Measurements from ENCODE around the gene IBA57.
A peak's percentile ranks its signal among the peaks of the same experiment; 100 is the strongest.
"Not testable (repeated sequence)": the region's sequence is repeated elsewhere in the genome, so short reads cannot be mapped to it uniquely, and the experiment has no call there.

IBA57 gene

DNA sequence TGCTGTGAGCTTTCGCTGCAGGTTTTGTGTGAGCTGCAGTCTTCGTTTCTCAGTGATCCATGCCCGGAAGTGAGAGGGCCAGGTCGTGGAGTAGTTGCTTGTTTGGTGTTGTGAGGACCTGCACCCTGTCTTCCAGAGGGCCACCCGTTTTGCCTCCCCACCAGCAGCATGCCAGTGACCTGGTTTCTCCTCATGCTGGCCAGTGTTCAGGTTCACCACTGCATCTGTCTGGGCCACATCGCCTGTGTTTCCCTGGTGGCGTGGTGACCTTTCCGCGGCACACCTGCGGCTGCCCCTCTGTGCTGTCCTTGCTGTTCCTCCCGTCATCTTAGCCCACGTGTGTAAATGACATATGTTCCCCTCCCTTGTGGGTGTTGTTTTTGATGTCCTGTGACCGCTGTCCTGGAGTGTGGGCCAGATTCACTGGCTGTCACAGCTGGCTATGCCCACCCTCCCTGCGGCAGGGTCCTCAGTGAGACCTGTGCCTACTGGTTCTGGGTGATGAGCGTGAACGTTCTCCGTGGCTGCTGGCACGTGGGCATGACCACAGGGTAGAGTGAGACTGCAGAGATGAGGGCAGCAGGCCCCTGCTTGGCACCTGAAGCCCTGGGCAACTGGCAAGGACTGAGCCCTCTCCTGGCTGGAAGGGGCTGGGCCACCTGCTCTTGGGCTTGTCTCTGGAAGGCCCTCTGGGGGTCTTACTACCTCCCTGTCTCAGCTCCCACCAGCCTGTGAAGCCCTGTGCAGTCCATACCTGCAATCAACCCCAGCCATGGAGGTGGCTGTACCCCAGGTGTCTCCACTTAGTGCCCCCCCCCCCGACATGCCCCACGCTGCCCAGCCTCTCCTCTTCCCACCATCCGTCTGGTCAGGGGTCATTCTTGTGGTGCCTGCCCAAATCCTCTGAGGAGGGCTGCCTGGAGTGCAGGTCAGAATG, 7.3 kb downstream of the IBA57 start:
- DNase-seq (ENCODE audit: low spot score), result no peak

DNA sequence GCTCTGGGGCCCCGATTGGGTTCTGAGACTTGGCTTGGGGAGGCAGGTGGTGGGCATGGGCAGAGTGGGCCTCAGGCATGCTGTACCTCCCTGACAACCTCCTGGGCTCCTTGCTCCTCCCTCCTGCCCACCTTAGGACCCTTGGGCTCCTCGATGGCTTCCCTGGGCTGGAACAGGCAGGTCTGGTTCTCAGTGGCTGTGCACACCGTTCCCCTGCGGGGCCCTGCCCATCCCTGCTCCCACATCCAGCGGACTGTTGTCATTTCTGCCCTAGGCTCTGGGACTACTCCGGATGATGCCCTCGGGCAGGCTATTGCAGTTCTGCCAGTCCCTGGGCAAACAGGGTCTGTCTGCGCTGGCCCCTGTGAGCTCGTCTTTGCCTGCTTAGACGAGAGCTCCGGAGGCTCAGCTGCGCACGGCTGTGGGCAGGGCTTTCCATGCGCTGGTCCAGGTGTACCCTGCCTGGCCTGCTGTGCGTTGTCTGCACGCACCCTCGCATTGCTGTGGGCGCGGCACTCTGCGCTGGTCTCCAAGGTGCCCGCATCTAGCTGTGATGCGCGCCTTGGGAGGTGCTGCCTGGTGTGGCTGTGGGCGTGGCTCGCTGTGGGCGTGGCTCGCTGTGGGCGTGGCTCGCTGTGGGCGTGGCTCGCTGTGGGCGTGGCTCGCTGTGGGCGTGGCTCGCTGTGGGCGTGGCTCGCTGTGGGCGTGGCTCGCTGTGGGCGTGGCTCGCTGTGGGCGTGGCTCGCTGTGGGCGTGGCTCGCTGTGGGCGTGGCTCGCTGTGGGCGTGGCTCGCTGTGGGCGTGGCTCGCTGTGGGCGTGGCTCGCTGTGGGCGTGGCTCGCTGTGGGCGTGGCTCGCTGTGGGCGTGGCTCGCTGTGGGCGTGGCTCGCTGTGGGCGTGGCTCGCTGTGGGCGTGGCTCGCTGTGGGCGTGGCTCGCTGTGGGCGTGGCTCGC, 8.2 kb downstream of the IBA57 start:
- not testable (repeated sequence) for DNase-seq (ENCODE audit: low spot score)

DNA sequence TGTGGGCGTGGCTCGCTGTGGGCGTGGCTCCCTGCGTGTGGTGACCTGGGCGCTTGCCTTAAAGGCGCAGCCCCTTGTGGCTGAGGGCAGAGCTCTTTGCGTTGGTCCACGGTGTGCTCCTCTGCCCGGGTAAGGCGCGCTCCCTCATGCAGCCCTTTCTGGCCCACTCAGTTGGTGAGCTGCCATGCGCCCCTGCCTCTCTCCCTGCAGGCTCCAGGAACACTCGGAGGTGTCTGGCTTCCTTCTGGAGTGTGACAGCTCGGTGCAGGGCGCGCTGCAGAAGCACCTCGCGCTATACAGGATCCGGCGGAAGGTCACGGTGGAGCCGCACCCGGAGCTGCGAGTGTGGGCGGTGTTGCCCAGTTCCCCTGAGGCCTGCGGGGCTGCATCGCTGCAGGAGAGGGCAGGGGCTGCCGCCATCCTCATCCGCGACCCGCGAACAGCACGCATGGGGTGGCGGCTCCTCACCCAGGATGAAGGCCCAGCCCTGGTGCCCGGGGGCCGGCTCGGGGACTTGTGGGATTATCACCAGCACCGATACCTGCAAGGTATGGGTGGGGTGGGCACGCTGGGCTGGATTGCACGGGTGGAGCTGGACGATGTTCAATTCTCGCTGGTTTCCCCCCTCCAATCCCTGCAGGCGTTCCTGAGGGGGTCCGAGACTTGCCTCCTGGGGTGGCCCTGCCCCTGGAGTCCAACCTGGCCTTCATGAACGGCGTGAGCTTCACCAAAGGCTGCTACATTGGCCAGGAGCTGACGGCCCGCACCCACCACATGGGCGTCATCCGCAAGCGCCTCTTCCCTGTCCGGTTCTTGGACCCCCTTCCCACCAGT, 9.1 kb downstream of the IBA57 start:
- DNase-seq (ENCODE audit: low spot score), result no peak

DNA sequence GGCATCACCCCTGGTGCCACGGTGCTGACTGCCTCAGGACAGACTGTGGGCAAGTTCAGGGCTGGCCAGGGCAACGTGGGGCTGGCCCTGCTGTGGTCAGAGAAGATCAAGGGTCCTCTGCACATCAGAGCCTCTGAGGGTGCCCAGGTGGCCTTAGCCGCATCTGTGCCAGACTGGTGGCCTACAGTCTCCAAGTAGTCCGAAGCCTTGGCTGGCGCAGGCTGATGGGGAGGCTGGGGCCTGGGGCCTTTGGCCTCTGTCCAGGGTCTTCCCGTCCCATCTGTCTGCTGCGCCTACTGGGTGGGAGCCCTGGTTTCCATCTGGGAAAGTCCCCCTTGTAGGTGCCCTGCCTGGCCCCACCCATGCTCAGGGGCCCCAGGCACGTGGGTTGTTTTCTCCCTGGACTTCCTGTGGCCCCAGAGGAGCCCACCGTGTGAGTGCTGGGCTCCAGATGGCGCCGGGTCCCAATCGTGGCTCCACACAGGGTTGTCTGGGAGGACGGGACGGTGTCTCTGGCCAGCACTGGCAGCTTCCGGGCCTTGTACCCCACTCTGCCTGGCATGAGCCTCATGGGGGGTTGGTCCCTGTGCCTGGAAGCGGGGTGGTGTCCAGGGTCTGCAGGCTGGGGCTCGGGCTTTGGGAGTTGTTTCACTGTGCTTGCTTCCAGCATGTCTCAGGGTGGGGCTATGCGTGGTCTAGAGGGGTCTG, 9.9 kb downstream of the IBA57 start:
- no peak for DNase-seq (ENCODE audit: low spot score)

DNA sequence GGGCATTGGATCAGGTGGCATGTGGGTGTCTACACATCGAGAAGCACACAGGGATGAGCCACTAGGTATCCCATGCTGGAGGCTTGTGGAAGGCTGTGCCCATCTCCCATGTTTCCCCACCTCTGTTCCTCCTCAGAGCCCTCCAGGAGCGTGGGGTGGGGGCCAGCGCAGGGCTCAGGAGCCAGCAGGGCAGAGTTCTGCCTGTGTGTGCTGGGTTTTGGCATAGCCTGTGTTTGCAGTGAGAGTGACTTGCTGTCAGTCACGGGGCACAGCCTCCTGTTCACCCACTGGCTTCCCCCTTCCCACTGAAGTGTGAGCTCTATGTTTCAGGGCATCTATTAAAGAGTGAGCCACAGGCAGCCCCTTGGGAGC, 10.4 kb downstream of the IBA57 start:
- DNase-seq (ENCODE audit: low spot score), result no peak

DNA sequence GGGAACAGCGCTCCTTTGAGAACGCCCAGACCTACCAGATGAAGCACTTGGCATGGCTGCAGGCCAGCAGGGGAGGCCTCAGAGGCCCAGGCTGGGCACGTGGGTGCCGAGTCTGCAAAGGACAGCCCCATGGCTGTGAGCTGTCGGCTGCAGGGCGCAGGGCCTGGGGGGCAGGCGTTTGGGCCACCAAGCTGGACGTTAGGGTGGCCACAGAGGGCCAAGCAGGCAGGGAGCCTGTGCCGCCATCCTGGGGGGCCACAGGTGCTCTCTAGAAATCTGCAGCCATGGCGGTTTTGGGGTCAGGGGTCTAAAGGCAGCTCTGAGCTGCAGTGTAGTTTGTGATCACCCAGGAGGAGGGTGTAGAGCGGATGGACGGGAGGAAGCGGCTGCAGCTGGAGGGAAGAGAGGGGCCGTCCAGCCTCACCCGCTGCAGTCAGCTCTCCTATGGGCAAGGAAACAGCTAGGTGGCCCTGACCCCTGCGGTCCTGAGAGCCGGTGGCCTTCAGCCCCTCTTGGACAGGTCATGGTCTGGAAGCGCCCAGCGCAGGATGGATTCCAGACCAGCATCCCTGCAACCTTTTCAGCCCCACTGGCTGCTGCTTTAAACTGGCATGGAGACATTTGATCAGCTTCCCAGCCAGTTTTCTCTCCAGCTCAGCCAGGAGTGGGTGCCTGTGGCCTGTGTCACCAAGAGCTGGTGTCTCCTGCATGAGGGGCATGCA, 11.0 kb downstream of the IBA57 start:
- no peak for DNase-seq (ENCODE audit: low spot score)

DNA sequence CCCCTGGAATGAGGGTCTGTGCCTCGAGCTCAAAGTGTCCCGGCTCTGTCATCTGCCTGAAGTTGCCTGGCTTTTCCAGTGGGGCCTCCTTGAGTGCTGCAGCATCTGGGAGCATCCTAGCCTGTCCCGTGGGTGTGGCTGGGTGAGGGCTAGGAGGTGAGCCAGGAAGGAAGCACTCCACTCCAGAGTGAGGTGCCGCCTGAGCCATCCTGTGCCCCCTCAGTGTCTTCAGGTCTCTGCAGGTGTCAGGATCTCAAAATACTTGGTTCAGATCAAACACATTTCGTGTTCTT, 11.5 kb downstream of the IBA57 start:
- DNase-seq (ENCODE audit: low spot score), result no peak

DNA sequence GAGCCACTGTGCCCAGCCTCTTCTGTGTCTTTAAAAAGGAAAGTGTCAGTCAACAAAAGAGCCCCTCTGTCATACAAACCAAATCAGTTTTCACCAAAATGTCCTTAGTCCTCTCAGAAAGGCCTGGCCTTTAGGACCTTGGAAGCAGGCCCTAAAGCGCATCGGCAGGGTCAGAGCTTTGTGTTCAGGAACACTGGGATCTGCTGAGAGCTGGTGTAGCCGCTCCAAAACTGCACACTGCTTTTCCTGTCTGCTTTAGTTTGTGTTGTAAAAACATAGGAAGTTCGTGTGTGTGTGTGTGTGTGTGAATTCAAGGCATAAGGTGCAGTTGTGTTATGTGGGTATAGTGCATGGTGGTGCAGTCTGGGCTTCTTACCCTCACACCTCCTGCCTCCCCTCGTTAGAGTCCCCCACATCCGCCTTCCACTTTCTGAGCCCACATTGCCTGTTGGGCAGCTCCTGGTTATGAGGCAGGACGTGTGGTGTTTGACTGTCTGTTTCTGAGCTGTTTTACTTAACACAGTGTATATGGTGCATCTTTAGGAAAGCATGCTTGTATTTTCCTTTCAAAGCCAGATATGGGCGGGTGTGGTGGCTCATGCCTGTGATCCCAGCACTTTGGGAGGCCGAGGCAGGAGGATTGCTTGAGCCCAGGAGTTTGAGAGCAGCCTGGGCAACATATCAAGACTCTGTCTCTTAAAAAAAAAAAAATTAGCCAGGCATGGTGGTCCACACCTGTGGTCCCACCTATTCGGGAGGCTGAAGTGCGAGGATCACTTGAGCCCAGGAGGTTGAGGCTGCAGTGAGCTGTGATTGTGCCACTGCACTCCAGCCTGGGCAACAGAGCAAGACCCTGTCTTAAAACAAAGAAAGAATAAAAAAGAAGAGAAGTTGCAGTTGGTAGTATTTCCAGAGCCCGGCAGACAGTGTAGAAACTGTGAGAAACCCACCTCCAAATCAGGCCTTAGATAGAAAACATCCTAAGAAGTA, 12.4 kb downstream of the IBA57 start:
- DNase-seq (ENCODE audit: low spot score), result no peak

DNA sequence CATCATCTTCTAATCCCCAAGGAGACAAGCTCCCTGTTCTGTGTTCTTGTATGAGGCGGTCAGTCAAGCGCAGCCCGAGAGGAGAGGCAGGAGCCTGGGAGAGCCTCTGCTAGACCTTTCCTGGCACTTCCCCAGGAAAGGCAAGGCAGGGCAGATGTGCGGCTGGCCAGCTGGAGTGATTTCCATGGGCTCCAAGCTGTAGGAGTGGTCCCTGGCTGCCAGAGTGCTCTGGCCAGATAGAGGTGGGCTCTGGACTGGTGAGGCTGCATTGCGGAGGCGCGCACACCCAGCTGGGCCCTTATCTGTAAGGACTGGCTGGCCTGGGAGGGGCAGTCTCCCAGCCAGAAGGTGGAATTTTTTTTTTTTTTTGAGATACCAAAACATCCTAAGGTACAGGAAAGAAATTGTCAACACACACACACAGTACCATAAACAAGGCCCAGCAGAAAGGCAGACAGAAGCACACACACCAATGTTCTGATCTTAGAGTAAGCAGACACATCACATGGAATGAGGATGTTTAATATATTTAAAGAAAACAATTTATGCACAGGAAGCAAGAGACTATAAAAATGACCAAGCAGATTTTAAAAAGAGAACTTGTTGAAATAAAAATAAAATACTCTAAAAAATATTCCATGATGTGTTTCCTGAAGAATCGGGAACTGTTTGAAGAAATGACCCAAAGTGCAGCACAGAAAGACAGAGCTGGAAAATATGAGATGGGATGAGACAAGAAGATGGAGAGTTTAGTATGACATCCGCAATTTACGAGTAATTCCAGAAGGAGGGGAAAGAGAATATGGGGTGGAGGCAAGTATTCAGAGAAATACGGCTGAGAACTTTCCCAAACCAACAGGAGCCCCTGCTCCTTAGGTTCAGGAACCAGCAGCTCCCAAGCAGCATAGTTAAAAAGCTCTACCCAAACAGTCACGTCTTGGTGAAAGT, 13.4 kb downstream of the IBA57 start:
- DNase-seq (ENCODE audit: low spot score), result peak; percentile 40

DNA sequence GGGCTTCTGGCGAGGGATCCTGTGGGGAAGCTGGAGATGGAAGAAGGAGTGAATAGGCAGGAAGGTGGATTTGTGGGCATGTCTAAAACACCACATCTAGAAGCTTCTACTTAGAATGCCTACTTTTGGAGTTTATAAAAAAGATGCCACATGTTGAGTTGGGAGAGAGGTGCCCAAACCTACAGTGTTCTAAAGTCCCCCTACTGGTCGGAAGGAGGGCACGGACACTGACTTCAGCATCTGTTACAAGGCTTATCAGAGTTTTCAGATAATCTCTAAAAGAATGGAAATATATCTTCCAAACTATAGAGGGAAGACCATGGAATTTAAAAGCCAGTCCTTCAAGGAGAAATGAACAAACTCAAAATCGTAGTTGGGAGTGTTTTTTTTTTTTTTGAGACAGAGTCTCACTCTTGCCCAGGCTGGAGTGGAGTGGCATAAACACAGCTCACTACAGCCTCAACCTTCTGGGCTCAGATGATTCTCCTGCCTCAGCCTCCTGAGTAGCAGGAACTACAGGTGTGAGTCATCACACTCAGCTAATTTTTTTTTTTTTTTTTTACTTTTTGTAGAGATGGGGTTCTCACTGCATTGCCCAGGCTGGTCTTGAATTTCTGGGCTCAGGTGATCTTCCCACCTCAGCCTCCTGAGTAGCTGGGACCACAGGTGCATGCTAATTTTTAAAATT, 14.8 kb downstream of the IBA57 start:
- DNase-seq (ENCODE audit: low spot score), result no peak

DNA sequence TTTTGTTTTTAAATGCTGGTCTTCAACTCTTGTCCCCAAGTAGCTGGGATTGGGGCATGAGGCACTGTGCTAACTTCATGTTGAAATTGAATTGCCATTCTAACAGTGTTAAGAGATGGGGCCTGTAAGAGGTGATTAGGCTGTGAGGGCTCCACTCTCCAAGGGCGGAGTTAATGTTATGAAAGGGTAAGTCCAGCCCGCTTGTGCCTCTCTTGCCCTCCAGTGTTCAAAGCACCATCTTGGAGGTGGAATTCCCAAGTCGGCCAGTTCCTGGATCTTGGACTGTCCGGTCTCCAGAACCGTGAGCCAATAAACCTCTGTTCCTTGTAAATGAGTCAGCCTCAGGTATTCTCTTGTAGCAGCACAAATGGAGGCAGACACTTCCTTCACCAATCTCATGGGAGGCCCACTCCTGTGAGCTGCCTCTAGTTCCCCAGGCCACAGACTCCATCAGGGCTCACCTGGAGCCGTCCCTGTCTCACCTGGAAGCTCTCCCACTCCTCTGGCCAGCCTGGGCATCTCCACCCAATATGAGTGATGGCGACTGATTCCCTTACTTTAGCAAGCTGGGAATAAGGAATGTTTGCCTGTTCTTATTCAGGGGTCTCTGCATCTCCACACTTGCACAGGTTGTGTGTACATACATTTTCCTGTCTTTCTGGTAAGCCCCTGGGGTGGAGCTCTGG, 15.5 kb downstream of the IBA57 start:
- DNase-seq (ENCODE audit: low spot score), result no peak

DNA sequence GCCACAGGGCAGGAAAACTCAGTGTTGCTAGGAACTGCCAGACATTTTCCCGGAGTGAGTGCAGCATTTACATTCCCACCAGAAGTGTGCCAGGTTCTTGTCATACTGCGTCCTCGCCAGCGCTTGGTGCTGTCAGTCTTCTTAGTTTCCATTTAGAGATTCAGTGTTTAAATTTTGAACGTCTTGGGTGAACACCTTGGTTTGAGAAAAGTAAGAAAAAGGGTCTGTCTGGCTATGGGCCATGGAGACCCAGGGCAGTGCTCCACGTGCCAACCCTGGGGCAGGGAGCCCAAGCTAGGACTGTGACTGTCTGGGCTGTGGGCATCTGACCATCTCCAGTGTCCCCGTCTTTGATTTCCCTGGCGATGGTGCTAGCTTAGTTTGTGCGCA, 16.0 kb downstream of the IBA57 start:
- no peak for DNase-seq (ENCODE audit: low spot score)

DNA sequence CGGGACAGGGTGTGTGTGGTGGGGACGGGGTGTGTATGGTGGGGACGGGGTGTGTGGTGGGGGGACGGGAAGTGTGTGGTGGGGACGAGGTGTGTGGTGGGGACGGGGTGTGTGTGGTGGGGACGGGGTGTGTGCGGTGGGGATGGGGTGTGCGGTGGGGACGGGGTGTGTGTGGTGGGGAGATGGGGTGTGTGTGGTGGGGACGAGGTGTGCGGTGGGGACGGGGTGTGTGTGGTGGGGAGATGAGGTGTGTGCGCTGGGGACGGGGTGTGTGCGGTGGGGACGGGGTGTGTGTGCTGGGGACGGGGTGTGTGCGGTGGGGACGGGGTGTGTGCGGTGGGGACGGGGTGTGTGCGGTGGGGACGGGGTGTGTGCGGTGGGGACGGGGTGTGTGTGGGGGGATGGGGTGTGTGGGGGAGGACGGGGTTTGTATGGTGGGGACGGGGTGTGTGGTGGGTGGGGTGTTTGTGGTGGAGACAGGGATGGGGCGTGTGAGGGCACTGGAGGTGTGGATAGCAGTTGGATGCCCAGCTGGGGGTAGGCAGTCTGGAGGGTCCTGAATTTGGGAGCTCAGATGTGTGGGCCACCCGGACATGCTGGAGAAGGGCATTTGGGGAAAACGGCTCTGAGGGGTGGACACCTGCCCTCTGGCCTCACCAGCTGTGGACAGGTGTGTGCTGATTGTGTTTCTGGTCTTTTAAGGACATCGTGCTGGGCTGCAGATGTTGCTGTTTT, 16.9 kb downstream of the IBA57 start:
- no peak for DNase-seq (ENCODE audit: low spot score)

DNA sequence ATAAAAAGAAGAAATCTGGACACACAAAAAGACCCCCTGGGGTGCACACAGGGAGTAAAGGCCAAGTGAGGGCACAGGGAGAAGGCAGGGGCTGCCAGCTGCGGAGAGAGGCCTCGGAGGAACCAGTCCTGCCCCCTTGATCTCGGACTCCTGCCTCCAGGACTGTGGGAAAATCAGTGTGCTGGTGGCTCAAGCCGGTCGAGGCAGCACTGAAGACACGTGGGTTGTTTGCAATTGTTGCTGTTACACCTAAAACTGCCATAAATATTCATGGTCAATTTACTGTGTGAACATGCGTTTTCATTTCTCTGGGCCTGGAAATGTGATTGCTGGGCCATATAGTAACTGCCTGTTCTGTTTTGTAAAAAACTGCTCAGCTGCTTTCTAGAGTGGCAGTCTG, 18.5 kb downstream of the IBA57 start:
- DNase-seq (ENCODE audit: low spot score), result no peak

DNA sequence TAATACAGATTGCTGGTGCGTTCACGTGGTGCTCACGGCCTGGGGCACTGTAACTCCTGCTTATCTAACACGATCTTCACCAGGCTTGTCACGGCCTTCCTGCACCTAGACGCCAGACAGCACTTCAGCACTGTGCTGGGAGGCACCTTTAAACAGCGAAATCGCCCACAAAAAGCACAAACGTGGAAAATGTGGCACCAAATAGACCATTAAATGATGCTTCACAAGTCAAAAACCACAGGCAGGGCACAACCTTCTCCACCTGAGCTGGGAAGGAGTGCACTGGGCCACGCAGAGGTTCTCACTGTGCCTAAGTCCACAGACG, 20.0 kb downstream of the IBA57 start:
- DNase-seq (ENCODE audit: low spot score), result no peak

DNA sequence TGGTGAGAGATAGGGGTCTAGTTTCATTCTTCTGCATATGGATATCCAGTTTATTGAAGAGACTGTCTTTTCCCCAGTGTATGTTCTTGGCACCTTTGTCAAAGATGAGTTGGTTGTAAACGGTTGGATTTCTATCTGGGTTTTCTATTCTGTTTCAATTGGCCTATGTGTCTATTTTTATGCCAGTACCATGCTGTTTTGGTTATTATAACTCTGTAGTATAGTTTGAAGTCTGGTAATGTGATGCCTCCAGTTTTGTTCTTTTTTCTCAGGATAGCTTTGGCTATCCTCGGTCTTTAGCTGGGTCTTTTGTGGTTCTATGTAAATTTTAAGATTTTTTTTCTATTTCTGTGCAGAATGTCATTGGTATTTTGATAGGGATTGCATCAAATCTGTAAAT, 22.6 kb downstream of the IBA57 start:
- DNase-seq (ENCODE audit: low spot score), result not testable (repeated sequence)

Measured in SK-N-DZ (cell line).